M059J (cell line): Measurements from ENCODE around the gene IER5. TPM values are rescaled to one million over a fixed set of nuclear protein-coding genes. Genes with fewer than 3 reads are reported as not detected.
A peak's percentile ranks its signal among the peaks of the same experiment; 100 is the strongest.
"Not testable (repeated sequence)": the region's sequence is repeated elsewhere in the genome, so short reads cannot be mapped to it uniquely, and the experiment has no call there.

Source experiments
- DNase-seq: peaks from one replicate; pipeline ENCODE4 v3.0.0-alpha.2; 2012; ENCODE audit warnings: low read depth
- total RNA-seq: library from RNA; depleted of rRNA; stranded (reverse); fragments of >200 nt; shearing (Covaris generic); gene quantifications from 2 replicates; pipeline ENCODE4 v1.2.3, GENCODE V29; 2014; rRNA removed

Gene IER5
- total RNA-seq: 25.6 and 28.0 TPM in 2 replicates

GRCh38 chr1:181088079-181089016 lies at the start of gene IER5:
Gene IER5, plus strand, starts transcription at chr1:181088700. Its CDS starts 203 bp downstream, at chr1:181088903.
- DNase-seq: peak; percentile 97

- DNase-seq: no peak
Observed at GRCh38 chr1:181040284-181040865, 48.1 kb upstream of the IER5 start.

GRCh38 chr1:181043025-181043888 lies 45.2 kb upstream of the IER5 start:
- peak; percentile 19 for DNase-seq

- peak; percentile 41 for DNase-seq
Observed at GRCh38 chr1:181044449-181044966, 44.0 kb upstream of the IER5 start.

GRCh38 chr1:181045946-181046345 lies 42.6 kb upstream of the IER5 start:
- DNase-seq: not testable (repeated sequence)

GRCh38 chr1:181049378-181049777 lies 39.1 kb upstream of the IER5 start:
- DNase-seq: no peak

- no peak for DNase-seq
Observed at GRCh38 chr1:181050922-181051321, 37.6 kb upstream of the IER5 start.

- DNase-seq: no peak
Observed at GRCh38 chr1:181056560-181056959, 31.9 kb upstream of the IER5 start.

- DNase-seq: peak; percentile 27
Observed at GRCh38 chr1:181057079-181057478, 31.4 kb upstream of the IER5 start.

GRCh38 chr1:181059435-181059834 lies 29.1 kb upstream of the IER5 start:
- DNase-seq: no peak

- DNase-seq: no peak
Observed at GRCh38 chr1:181060066-181060465, 28.4 kb upstream of the IER5 start.

- not testable (repeated sequence) for DNase-seq
Observed at GRCh38 chr1:181060947-181061346, 27.6 kb upstream of the IER5 start.

GRCh38 chr1:181061487-181061886 lies 27.0 kb upstream of the IER5 start:
- no peak for DNase-seq

GRCh38 chr1:181061891-181062835 lies 26.3 kb upstream of the IER5 start:
- DNase-seq: no peak

- DNase-seq: peak; percentile 32
Observed at GRCh38 chr1:181062836-181063428, 25.6 kb upstream of the IER5 start.

- no peak for DNase-seq
Observed at GRCh38 chr1:181064011-181064623, 24.4 kb upstream of the IER5 start.

- DNase-seq: no peak
Observed at GRCh38 chr1:181064702-181065101, 23.8 kb upstream of the IER5 start.

- peak; percentile 98 for DNase-seq
Observed at GRCh38 chr1:181073638-181074037, 14.9 kb upstream of the IER5 start.

GRCh38 chr1:181075766-181076350 lies 12.6 kb upstream of the IER5 start:
- peak; percentile 38 for DNase-seq
